Measurements from ENCODE around the gene HLCS.

The HLCS gene

DNA sequence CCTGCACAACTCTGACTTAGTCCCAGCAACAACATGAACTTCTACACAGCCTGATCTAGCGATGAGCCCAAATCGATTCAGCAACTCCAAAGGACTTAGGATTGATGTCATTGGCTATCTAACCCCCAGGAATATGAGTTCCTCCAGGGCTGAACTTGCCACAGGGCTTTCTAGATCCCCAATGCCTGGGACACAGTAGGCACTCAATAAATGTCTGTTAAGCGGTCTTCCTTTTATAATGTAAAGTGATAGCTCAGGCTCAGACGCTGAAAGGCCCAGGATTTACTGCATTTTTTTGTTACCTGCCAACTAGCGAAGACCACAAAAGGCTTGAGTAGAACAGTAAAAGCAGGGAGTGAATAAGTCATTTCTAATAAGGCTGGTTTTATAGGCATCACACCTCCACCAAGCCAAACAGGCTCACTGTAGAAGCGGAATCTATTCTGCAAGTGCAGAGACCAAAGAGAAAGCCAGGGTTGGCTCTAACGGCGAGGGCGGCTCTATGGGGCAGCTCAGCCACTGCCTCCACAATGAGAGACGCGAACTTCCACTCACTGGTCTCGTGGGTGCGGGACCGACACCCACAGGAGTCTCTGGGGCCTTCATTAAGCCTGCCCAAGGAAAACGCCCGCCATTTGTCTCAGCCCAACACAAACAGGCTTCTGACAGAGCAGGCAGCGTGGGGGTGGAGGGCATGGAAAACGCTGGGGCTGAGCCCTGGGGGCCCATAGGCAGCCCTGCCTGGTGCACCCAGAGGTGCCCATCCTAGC is 52.0 kb downstream of the HLCS start:
- no peak for DNase-seq (ENCODE audit: low read depth)

DNA sequence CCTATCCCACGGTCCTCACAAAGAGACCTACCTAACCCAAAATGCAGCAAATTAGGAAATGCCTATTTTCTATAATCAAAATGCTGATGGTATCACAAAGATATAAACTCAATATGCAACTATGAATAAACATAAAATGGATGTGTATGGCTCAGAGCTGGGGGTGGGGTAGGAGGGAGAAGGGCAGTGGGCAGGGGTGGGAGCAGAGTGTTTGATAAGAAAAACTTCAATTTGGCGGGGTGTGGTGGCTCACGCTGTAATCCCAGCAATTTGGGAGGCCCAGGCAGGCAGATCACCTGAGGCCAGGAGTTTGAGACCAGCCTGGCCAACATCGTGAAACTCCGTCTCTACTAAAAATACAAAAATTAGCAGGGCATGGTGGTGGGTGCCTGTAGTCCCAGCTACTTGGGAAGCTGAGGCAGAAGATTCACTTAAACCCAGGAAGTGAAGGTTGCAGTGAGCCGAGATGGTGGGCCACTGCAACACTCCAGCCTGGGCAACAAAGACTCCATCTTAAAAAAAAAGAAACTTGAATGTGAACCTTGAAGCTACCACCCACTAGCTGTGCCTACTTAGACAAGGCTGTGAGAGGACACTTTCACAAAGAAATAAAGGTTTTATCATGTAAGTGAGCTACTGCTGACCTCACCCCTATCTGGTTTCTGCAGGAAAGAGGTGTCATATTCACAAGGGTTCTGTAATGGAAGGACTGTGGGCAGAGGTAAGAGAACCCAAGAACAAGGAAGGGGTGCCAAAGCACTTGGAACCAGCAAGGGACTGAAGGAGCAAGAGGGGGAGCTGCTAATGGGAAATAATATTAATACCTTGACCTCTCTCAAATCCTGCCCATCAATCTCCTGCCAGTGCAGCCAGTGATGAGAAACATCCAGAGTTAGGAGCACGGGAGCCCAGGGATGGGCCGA is 53.0 kb downstream of the HLCS start:
- no peak for DNase-seq (ENCODE audit: low read depth)

GRCh38 chr21:36910581-36911307 is 55.7 kb downstream of the HLCS start:
- DNase-seq (ENCODE audit: low read depth) = peak; percentile 39

GRCh38 chr21:36909901-36910561 is 56.4 kb downstream of the HLCS start:
- DNase-seq (ENCODE audit: low read depth) = peak; percentile 98

DNA sequence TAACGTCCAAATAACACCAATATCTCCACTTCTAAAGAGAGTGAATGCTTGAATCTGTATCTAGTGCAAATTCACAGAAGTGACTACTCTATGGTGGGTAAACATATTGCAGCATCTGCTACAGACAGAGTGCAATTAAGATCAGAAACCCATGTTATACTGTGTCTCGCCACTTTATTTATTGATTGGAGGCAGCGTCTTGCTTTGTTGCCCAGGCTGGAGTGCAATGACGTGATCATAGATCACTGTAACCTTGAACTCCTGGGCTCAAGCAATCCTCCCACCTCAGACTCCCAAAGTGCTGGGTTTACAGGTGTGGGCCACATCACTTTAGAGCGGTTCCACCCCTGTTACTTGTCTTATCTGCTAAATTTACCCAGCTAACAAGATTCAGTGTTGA is 57.0 kb downstream of the HLCS start:
- no peak for DNase-seq (ENCODE audit: low read depth)

DNA sequence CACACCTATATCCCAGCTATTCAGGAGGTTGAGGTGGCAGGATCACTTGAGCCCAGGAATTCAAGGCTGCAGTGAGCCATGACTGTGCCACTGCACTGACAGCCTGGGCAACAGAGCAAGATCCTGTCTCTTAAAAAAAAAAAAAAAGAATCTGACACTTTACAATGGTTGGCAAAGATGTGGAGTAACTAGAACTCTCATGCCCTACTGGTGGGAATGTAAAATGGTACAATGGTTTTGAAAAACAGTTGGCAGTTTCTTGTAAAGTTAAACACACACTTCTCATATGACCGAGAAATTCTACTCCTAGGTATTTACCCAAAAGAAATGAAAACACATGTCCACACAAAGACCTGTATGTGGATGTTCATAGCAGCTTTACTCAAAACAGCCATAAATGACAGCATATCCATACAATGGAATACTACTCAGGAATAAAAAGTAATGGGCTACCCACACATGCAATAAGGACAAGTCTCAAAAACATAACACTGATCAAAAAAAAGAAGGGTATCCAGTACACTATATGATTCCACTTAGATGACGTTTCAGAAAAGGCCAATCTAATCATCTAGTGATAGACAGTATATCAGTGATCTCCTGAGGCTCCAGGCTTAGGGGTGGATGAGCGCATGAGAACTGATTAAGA is 58.1 kb downstream of the HLCS start:
- DNase-seq (ENCODE audit: low read depth) = peak; percentile 35

GRCh38 chr21:36904093-36904666 is 62.3 kb downstream of the HLCS start:
- DNase-seq (ENCODE audit: low read depth) = no peak

- DNase-seq (ENCODE audit: low read depth) = peak; percentile 24
These were observed 63.7 kb downstream of the HLCS start for GRCh38 chr21:36902793-36903192.

- DNase-seq (ENCODE audit: low read depth) = no peak
These were observed 64.1 kb downstream of the HLCS start for GRCh38 chr21:36902331-36902730.

DNA sequence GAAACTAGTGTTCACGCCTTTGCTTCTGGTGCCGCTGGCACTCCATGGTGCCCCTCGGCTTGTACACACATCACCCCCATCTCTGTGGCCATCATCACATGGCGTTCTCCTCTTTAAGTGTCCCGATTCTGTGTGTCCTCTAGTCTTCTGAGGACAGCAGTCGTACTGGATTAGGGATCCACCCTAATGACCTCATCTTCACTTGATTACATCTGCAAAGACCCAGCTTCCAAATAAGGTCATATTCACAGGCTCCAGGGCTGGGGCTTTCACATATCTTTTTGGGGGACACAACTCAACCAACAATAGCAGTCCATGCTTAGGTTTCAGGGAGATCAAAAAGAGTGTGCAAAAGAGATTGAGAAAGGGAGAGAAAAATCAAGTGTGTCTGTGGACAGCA is 64.9 kb downstream of the HLCS start:
- no peak for DNase-seq (ENCODE audit: low read depth)

- DNase-seq (ENCODE audit: low read depth) = no peak
These were observed 72.9 kb downstream of the HLCS start for GRCh38 chr21:36893581-36893980.

DNA sequence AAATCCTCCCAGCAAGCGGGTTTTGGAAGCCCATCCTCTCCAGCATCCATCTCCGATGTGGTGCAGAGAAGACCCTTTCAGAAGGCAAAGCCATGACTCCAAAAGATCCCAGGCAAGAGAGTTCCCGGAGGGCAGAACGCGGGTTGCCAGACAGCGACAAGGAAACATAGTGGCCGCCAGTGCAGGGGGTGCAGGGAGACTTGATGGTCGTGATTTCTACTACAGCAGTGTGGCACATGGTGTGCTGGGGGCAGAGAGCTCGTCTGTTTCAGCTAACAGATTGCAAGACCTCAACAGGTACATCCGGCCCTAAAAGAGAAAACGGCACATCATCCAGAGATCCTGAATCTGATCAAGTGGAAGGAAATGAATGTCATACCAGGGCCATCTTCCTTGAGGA is 74.3 kb downstream of the HLCS start:
- no peak for DNase-seq (ENCODE audit: low read depth)

DNA sequence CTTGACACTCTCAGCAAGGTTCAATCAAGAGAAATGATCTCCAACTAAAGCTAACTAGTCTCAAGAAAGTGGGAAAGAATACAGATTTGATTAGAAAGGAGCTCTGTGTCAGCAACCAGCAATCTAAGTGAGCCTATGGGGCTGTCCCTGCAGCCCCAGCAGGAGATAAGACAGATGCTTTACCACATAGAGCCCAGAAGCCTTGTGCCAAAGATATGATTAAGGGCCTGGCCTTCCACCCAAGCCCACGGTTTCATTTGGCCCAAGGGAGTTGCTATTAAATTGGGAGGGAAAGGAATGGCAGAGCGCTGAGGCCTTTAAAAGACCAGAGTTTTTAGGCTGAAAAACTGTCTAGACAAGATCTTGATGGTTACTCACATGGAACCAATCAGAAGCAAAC is 74.8 kb downstream of the HLCS start:
- DNase-seq (ENCODE audit: low read depth) = no peak

DNA sequence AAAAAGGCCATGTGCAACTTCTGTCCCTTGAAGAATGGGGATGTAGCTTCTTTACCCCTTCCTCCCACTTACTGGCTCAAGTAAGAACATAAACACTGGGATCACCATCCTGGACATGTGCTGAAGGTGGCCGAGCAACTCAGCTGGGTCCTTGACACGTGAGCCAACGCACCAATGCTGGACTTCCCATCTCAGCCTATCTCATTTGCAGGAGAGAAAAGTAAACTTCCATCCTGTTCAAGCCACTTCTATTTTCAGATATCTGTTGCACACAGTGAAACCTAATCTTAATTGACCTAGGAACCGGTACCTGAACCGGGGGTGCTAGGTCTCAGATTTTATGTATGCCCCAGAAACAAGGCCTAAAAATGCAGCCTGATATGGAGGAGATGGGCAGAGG is 75.3 kb downstream of the HLCS start:
- DNase-seq (ENCODE audit: low read depth) = no peak

DNA sequence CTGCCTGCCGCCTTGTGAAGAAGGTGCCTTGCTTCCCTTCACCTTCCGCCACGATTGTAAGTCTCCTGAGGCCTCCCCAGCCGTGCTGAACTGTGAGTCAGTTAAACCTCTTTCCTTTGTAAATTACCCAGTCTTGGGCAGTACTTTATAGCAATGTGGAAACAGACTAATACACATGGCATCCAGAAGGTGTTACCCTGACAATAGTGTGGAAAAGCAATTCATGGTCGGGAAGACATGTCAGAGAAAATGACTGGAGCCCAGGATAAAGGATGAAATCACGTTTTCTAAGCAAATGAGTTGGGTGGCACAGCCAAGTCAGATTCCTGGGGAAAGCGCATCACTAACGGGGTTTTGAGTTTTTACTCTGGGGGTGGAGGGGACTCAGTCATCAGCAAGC is 76.4 kb downstream of the HLCS start:
- DNase-seq (ENCODE audit: low read depth) = no peak

GRCh38 chr21:36889401-36889800 is 77.1 kb downstream of the HLCS start:
- no peak for DNase-seq (ENCODE audit: low read depth)

DNA sequence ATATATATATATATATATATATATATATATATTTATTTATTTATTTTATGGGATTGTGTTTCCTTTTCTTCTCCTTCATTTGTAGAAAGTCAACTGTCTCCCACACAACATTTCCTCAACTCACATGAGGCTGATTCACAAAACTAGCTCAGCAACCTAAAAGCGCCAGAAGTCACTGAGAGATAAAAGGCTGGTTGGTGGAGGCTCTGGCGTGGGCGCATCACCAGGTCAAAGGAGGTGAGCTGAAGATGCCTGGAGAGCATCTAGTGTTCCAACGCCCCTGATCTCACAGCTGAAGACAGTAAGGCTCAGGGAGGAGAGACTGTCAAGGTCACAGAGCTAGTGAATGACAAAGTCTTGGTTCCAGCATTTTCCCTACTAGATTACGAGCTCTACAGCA is 78.0 kb downstream of the HLCS start:
- DNase-seq (ENCODE audit: low read depth) = no peak

- no peak for DNase-seq (ENCODE audit: low read depth)
These were observed 78.5 kb downstream of the HLCS start for GRCh38 chr21:36887963-36888362.

- DNase-seq (ENCODE audit: low read depth) = no peak
These were observed 82.7 kb downstream of the HLCS start for GRCh38 chr21:36883532-36884486.

- no peak for DNase-seq (ENCODE audit: low read depth)
These were observed 83.7 kb downstream of the HLCS start for GRCh38 chr21:36882776-36883175.
